ENCODE measurements around the gene EFNB2.

EFNB2 gene

DNA sequence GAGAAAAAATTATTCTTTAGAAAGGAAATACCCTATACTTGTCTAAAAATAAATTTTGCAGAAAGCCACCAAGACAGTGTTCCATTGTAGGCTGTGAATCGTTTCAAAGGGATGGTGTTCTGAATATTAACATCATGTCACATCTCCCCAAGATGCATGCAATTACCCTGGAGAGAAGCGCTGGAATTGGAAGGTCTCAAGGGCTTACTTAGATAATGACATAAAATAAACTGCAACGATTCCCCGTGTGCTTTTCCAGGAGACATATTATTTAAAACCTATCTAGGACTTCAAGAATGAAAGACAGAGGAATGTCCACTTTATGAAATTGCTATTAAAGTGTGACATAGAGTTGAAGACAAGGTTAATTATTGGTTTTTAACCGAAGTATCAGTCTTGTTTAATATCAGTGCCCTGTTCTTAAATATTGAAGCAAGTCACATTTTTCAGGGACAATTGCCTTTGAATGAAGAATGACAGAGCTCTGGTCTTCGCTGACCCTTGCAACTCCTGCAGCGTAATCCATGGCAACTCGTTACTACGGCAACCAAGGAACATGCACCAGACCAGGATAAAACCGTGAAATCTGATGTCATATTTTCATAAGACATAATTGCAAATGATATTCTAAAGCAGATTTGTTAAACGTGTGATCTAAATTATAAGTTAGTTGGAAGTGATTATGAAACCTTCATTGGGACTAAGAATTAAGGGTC, 91.7 kb downstream of the EFNB2 start:
- DNase-seq, result no peak

GRCh38 chr13:106440866-106441265, 94.6 kb downstream of the EFNB2 start:
- DNase-seq, result no peak
